HepG2 (cell line): ENCODE results near the gene TDRD10. TPM values are rescaled to one million over a fixed set of nuclear protein-coding genes. Genes with fewer than 3 reads are reported as not detected.

Experiments used
- CBX1 ChIP-seq: IDR thresholded peaks from one replicate; pipeline ENCODE4 v1.6.1; 2016; ENCODE audit warnings: antibody characterized with exemption, low read depth
- DNMT1 ChIP-seq: sonication (generic); formaldehyde crosslinking; IDR thresholded peaks from 2 replicates; pipeline ENCODE4 v1.5.1; 2020; ENCODE audit warnings: mild to moderate bottlenecking, missing genetic modification reagents
- IRX3 ChIP-seq: sonication (generic); formaldehyde crosslinking; IDR thresholded peaks from 2 replicates; pipeline ENCODE4 v1.8.1; 2023; ENCODE audit warnings: mild to moderate bottlenecking, low read depth, missing genetic modification reagents, borderline replicate concordance
- RAD21 ChIP-seq: fragments of 450-650 bp; formaldehyde crosslinking; IDR thresholded peaks from 2 replicates; pipeline ENCODE4 v1.5.0; 2020; ENCODE audit warnings: mild to moderate bottlenecking
- RNF219 ChIP-seq: sonication (generic); formaldehyde crosslinking; IDR thresholded peaks from 2 replicates; pipeline ENCODE4 v1.5.0; 2020; ENCODE audit warnings: mild to moderate bottlenecking, missing genetic modification reagents
- TMF1 ChIP-seq: sonication (generic); formaldehyde crosslinking; IDR thresholded peaks from 2 replicates; pipeline ENCODE4 v1.8.1; 2022; ENCODE audit warnings: low read depth, missing genetic modification reagents
- ZBTB26 ChIP-seq: IDR thresholded peaks from 2 replicates; pipeline ENCODE4 v1.6.1; 2016; ENCODE audit warnings: missing compliant biosample characterization, missing genetic modification reagents, borderline replicate concordance
- ZBTB37 ChIP-seq: sonication (generic); formaldehyde crosslinking; IDR thresholded peaks from 2 replicates; pipeline ENCODE4 v1.4.0; 2020; ENCODE audit warnings: mild to moderate bottlenecking, missing genetic modification reagents
- ZNF12 ChIP-seq: sonication (generic); formaldehyde crosslinking; IDR thresholded peaks from 2 replicates; pipeline ENCODE4 v1.5.0; 2020; ENCODE audit warnings: missing genetic modification reagents
- ZNF225 ChIP-seq: sonication (generic); formaldehyde crosslinking; IDR thresholded peaks from 2 replicates; pipeline ENCODE4 v1.4.0; 2020; ENCODE audit warnings: mild to moderate bottlenecking, missing genetic modification reagents
- ZNF431 ChIP-seq: sonication (generic); formaldehyde crosslinking; IDR thresholded peaks from 2 replicates; pipeline ENCODE4 v1.9.0; 2022; ENCODE audit warnings: missing genetic modification reagents, low read depth, mild to moderate bottlenecking, borderline replicate concordance
- ZNF510 ChIP-seq: sonication (generic); formaldehyde crosslinking; IDR thresholded peaks from 2 replicates; pipeline ENCODE4 v1.4.0; 2020; ENCODE audit warnings: low read depth, mild to moderate bottlenecking, missing genetic modification reagents
- ZNF543 ChIP-seq: sonication (generic); formaldehyde crosslinking; IDR thresholded peaks from 2 replicates; pipeline ENCODE4 v1.4.0; 2020; ENCODE audit warnings: mild to moderate bottlenecking, missing genetic modification reagents
- ZNF740 ChIP-seq: sonication (generic); formaldehyde crosslinking; IDR thresholded peaks from 2 replicates; pipeline ENCODE4 v1.4.0; 2020; ENCODE audit warnings: missing genetic modification reagents
- polyA plus RNA-seq, 8 experiments: library from polyadenylated mRNA; depleted of rRNA in 3 of 8; stranded (reverse) in 7 of 8; unstranded in 1 of 8; fragments of >200 nt; fragmentation: Illumina TruSeq in 4 of 8; extraction: Trizol in 4 of 8; gene quantifications; 2 replicates each; pipeline versions ENCODE4 v1.2.1 to v1.2.3, GENCODE V29; 2011 to 2016; ENCODE audit warnings: low read depth in 4 of 8, missing spikeins in 1 of 8, mixed read lengths in 1 of 8; ENCODE audit not compliant: insufficient read depth in 1 of 8
- total RNA-seq, 5 experiments: library from RNA; depleted of rRNA; stranded (reverse); fragments of >200 nt; fragmentation: Illumina TruSeq; extraction: Trizol; gene quantifications; 2 replicates each; pipeline ENCODE4 v1.2.3, GENCODE V29; 2016; ENCODE audit warnings: low read depth in 1 of 5
- TF ChIP-seq, protein P1 (sequence below): sonication (generic); formaldehyde crosslinking; IDR thresholded peaks from 2 replicates; pipeline ENCODE4 v1.4.0; 2020; ENCODE audit warnings: missing genetic modification reagents
- TF ChIP-seq, protein P2 (sequence below): sonication (generic); formaldehyde crosslinking; IDR thresholded peaks from 2 replicates; pipeline ENCODE4 v1.4.0; 2020; ENCODE audit warnings: missing genetic modification reagents

The TDRD10 gene
- total and polyA plus RNA-seq, 2 of the 13 experiments (the other 11 are each of a cell fraction or from before 2014, with no cell fraction given) = not detected

DNA sequence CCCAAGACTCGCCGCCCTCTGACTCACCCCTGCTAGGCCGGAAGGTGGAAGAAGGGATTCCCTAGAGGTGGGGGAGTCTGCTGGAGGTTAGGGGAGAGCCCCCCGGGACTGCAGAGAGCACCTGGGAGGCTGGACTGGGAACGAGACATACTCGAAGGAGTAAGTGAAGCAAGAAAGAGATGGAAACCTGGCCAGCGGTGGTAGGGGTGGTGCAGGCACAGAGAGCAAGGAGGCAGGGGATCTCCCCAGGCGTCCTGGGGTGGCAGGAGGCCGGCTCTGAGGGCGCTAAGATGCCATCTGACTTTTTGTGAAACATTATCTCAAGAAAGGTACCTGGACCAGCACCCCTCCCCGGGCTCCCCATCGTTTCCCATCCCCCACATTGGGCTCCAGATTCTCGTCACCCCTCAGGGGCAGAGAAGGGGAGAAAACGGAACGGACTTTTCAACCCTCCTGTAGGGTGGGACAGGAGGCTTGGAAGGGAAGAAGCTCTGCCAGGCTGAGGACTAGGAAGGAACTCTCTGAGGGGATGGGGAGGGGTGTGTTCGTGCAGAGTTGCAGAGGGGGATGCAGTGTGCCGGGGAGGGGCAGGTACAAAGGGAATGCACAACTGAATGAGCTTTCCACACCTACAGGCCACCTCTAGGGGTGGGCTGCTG, 66.3 kb downstream of the TDRD10 start (continued):
- TF ChIP-seq, protein P1, sequence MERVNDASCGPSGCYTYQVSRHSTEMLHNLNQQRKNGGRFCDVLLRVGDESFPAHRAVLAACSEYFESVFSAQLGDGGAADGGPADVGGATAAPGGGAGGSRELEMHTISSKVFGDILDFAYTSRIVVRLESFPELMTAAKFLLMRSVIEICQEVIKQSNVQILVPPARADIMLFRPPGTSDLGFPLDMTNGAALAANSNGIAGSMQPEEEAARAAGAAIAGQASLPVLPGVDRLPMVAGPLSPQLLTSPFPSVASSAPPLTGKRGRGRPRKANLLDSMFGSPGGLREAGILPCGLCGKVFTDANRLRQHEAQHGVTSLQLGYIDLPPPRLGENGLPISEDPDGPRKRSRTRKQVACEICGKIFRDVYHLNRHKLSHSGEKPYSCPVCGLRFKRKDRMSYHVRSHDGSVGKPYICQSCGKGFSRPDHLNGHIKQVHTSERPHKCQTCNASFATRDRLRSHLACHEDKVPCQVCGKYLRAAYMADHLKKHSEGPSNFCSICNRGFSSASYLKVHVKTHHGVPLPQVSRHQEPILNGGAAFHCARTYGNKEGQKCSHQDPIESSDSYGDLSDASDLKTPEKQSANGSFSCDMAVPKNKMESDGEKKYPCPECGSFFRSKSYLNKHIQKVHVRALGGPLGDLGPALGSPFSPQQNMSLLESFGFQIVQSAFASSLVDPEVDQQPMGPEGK (CRISPR knock-in tag) = no peak
- TF ChIP-seq CBX1 (no peak), ZNF510 (CRISPR knock-in tag) (no peak), ZNF225 (CRISPR knock-in tag) (no peak), ZNF543 (CRISPR knock-in tag) (no peak), ZNF12 (no peak), ZNF740 (no peak), ZBTB37 (no peak), ZNF431 (CRISPR knock-in tag) (no peak), TMF1 (CRISPR knock-in tag) (no peak), ZBTB26 (CRISPR knock-in tag) (no peak), RNF219 (CRISPR knock-in tag) (peak; percentile 30; the same call in 1 of the 2 replicates), DNMT1 (CRISPR knock-in tag) (no peak), IRX3 (no peak), RAD21 (CRISPR knock-in tag) (peak; percentile 1; the same call in 1 of the 2 replicates)
- TF ChIP-seq, protein P2, sequence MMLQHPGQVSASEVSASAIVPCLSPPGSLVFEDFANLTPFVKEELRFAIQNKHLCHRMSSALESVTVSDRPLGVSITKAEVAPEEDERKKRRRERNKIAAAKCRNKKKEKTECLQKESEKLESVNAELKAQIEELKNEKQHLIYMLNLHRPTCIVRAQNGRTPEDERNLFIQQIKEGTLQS (CRISPR knock-in tag) = no peak
